Measurements from ENCODE around the gene MAP3K20. TPM values are rescaled to one million over a fixed set of nuclear protein-coding genes. Genes with fewer than 3 reads are reported as not detected.
A peak's percentile ranks its signal among the peaks of the same experiment; 100 is the strongest.

Gene MAP3K20
- total and polyA plus RNA-seq, 10 of the 15 experiments (the other 5 are each of a cell fraction or from before 2014, with no cell fraction given) = 0.04 to 5.6 (median 2.3) TPM

- TF ChIP-seq DPF2 (IDR thresholded peaks at IDR 0.05) (peak; percentile 11; the same call in 1 of the 2 replicates), ZNF592 (IDR thresholded peaks at IDR 0.05) (no peak), NR2F1 (conservative IDR thresholded peaks at IDR 0.05) (no peak), ZSCAN29 (IDR thresholded peaks at IDR 0.05) (no peak), ATF2 (IDR thresholded peaks at IDR 0.05; ENCODE audit: low read length) (no peak), MEF2B (IDR thresholded peaks at IDR 0.05; ENCODE audit: partially characterized antibody, poor library complexity, severe bottlenecking) (peak; percentile 11), CHD2 (IDR thresholded peaks at IDR 0.05; ENCODE audit: borderline replicate concordance, low read depth, low read length) (no peak), NFIC (IDR thresholded peaks at IDR 0.05; ENCODE audit: low read depth, low read length) (no peak), WRNIP1 (IDR thresholded peaks at IDR 0.05; ENCODE audit: borderline replicate concordance, low read depth, low read length) (no peak), SMAD5 (IDR thresholded peaks at IDR 0.05; ENCODE audit: low read depth) (no peak), MTA2 (IDR thresholded peaks at IDR 0.05; ENCODE audit: low read depth) (peak; percentile 1; the same call in 1 of the 2 replicates), YY1 (IDR thresholded peaks at IDR 0.05; ENCODE audit: low read depth, low read length) (no peak), NKRF (conservative IDR thresholded peaks at IDR 0.05) (no peak), SIN3A (IDR thresholded peaks at IDR 0.05; ENCODE audit: low read depth, low read length) (no peak), TCF3 (IDR thresholded peaks at IDR 0.05; ENCODE audit: borderline replicate concordance, insufficient read depth, low read depth, low read length) (no peak), PKNOX1 (IDR thresholded peaks at IDR 0.05) (no peak), ATF7 (IDR thresholded peaks at IDR 0.05; ENCODE audit: low read depth) (0 out of 2 replicates have a peak, but pooled peaks have one; percentile 1)
Measured at GRCh38 chr2:173240083-173240482, 164.4 kb downstream of the MAP3K20 start (continued).
